Osteoblast (primary cell): ENCODE measurements around the gene C16orf86. TPM values are rescaled to one million over a fixed set of nuclear protein-coding genes. Genes with fewer than 3 reads are reported as not detected.

ENCODE experiments used
- DNase-seq: peaks from one replicate; pipeline ENCODE4 v3.0.0; 2011; ENCODE audit warnings: low spot score, mixed read lengths; ENCODE audit not compliant: insufficient read length; ENCODE audit errors: missing footprints
- H2AFZ ChIP-seq: 2 replicates; pipeline ENCODE4 v1.6.0; 2011; ENCODE audit warnings: mild to moderate bottlenecking, low read length
- H3K27ac ChIP-seq: 2 replicates; pipeline ENCODE4 v1.5.1; 2011; ENCODE audit warnings: mild to moderate bottlenecking, low read depth, low read length, moderate library complexity
- H3K27me3 ChIP-seq: 2 replicates; pipeline ENCODE4 v1.6.0; 2012; ENCODE audit warnings: mild to moderate bottlenecking, control low read depth, inconsistent platforms, low read length, moderate library complexity; ENCODE audit not compliant: insufficient read depth
- H3K36me3 ChIP-seq: 2 replicates; pipeline ENCODE4 v1.5.1; 2011; ENCODE audit warnings: mild to moderate bottlenecking, low read length, control low read depth, moderate library complexity; ENCODE audit not compliant: insufficient read depth
- H3K4me1 ChIP-seq: 2 replicates; pipeline ENCODE4 v1.5.1; 2011; ENCODE audit warnings: mild to moderate bottlenecking, low read length, control low read depth, moderate library complexity; ENCODE audit not compliant: insufficient read depth
- H3K4me2 ChIP-seq: 2 replicates; pipeline ENCODE4 v1.6.0; 2011; ENCODE audit warnings: mild to moderate bottlenecking, low read length; ENCODE audit not compliant: insufficient read depth
- H3K4me3 ChIP-seq: fragments of 200-600 bp; sonication (generic); 3 replicates; pipeline ENCODE4 v1.5.1; 2012; ENCODE audit warnings: mild to moderate bottlenecking, low read length, inconsistent platforms; ENCODE audit not compliant: insufficient read depth
- H3K79me2 ChIP-seq: 2 replicates; pipeline ENCODE4 v1.6.0; 2012; ENCODE audit warnings: mild to moderate bottlenecking, low read length, control low read depth, inconsistent platforms; ENCODE audit not compliant: insufficient read depth
- H3K9me3 ChIP-seq: 2 replicates; pipeline ENCODE4 v1.5.1; 2011; ENCODE audit warnings: low read depth, low read length, control low read depth
- H4K20me1 ChIP-seq: 2 replicates; pipeline ENCODE4 v1.6.0; 2012; ENCODE audit warnings: mild to moderate bottlenecking, low read length, control low read depth; ENCODE audit not compliant: insufficient read depth
- CTCF ChIP-seq: IDR thresholded peaks from 2 replicates; pipeline ENCODE4 v1.5.1; 2011; ENCODE audit warnings: mild to moderate bottlenecking, low read depth, low read length, moderate library complexity; ENCODE audit errors: extremely low read depth
- total RNA-seq: library from RNA; depleted of rRNA; stranded (reverse); fragments of >200 nt; gene quantifications from 2 replicates; pipeline ENCODE4 v1.2.3, GENCODE V29; 2012

The C16orf86 gene
- total RNA-seq, 1 donor = 6.9 TPM

- Histone ChIP-seq H4K20me1 (peaks cover 3% of the 10 kb centered on the region), H3K9me3 (no peaks in the 10 kb centered on the region), H3K27me3 (no peaks in the 10 kb centered on the region), H3K79me2 (no peaks in the 10 kb centered on the region), H3K27ac (no peak overlapping the region), H3K36me3 (peaks cover 6% of the 10 kb centered on the region), H2AFZ (no peak overlapping the region), H3K4me3 (no peak overlapping the region), H3K4me2 (no peak overlapping the region), H3K4me1 (peaks cover 6% of the 10 kb centered on the region)
- peak; percentile 90 for TF ChIP-seq CTCF
- DNase-seq = peak; percentile 96
Measured at GRCh38 chr16:67672739-67673662, 6.4 kb downstream of the C16orf86 start.

GRCh38 chr16:67673712-67674580 is 7.3 kb downstream of the C16orf86 start:
- H3K27me3 ChIP-seq = no peaks in the 10 kb centered on the region
- peaks cover 6% of the 10 kb centered on the region for H3K4me1 ChIP-seq
- no peak overlapping the region for H2AFZ ChIP-seq
- peaks cover 3% of the 10 kb centered on the region for H4K20me1 ChIP-seq
- H3K36me3 ChIP-seq = peaks cover 6% of the 10 kb centered on the region
- no peaks in the 10 kb centered on the region for H3K9me3 ChIP-seq
- H3K27ac ChIP-seq = no peak overlapping the region
- no peak overlapping the region for H3K4me2 ChIP-seq
- TF ChIP-seq CTCF = no peak
- H3K79me2 ChIP-seq = no peaks in the 10 kb centered on the region
- DNase-seq = peak; percentile 72
- no peak overlapping the region for H3K4me3 ChIP-seq

GRCh38 chr16:67674851-67675578 is 8.4 kb downstream of the C16orf86 start:
- Histone ChIP-seq H3K79me2 (no peaks in the 10 kb centered on the region), H2AFZ (no peak overlapping the region), H3K36me3 (peaks cover 6% of the 10 kb centered on the region), H3K27ac (no peak overlapping the region), H4K20me1 (peaks cover 3% of the 10 kb centered on the region), H3K9me3 (no peaks in the 10 kb centered on the region), H3K4me3 (no peak overlapping the region), H3K4me2 (no peak overlapping the region), H3K4me1 (peaks cover 6% of the 10 kb centered on the region), H3K27me3 (no peaks in the 10 kb centered on the region)
- DNase-seq = peak; percentile 41
- TF ChIP-seq CTCF = no peak
